Glomerular visceral epithelial cell (primary cell): Measurements from ENCODE around the gene PRG2.
"Not testable (repeated sequence)": the region's sequence is repeated elsewhere in the genome, so short reads cannot be mapped to it uniquely, and the experiment has no call there.

Experiments
- DNase-seq: peaks from one replicate; pipeline ENCODE4 v3.0.0-alpha.2; 2016; ENCODE audit errors: extremely low spot score

The PRG2 gene

GRCh38 chr11:57419146-57419545, 28.7 kb upstream of the PRG2 start:
- no peak for DNase-seq

GRCh38 chr11:57418131-57418530, 27.7 kb upstream of the PRG2 start:
- DNase-seq: no peak

DNA sequence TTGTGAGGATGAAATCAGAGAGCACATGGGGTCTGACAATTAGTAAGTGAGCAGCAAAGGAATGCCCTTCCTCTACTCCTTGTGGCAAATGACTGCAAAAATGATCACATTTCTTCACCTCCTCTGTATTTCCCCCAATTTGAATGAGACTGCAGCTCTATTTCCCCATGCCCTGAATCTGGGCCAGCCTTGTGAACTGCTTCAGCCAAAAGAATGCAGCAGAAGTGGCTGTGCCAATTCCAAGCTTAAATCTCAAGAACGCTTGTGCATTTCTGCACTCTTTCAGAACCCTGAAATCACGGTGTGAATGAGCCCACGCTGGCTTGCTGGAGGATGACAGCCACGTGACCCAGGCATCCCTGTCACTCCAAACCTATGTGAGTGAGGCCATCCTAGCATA, 26.6 kb upstream of the PRG2 start:
- DNase-seq: no peak

GRCh38 chr11:57416436-57416835, 26.0 kb upstream of the PRG2 start:
- DNase-seq: no peak

DNA sequence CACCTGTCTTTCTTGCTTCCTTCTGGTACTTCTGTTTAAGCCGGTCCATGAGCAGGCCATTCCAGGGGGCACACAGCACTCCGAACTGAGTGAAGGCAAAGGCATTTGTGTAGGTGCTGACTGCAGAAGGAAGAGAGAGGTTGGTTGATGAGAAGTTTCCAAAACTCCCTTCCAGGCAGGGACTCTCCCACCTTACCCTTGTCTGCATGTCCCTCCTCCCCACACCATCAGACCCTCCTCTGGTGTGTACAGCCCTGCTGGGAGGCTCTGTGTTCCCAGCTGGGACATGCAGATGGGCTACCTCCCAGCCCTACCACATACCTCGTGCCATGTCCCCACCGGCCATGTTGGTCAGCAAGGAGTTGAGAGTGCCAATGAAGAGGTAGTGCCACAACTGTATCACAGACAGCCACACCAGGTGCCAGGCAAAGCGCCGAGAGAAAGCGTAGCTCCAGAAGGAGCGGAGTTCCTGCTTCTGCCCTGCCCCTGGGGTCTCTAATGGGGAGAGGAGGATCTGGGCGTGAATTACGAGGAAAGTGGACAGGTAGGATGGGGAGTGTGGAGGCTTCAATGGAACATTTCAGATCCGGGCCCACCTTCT, 24.3 kb upstream of the PRG2 start:
- DNase-seq: no peak

DNA sequence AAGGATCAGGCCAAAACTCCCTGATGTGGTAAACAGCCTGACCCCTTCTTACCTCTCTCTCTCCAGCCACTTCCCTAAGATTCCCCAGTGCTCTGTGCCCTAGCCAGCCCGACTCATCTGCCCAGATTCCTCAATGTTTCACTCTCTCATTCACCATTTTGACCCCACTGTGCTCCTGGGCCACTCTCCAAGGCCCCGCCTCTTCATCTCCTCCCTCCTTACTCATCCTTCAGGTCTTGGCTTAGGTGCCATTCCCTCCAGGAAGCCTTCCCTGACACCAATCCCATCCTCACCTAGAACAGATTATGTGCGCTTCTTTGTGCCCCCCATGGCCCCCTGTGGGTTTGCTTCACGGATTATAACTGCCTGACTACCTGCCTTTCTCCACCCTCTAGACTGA, 23.2 kb upstream of the PRG2 start:
- no peak for DNase-seq

- peak; percentile 69 for DNase-seq
These were observed 19.8 kb upstream of the PRG2 start for GRCh38 chr11:57410287-57410686.

DNA sequence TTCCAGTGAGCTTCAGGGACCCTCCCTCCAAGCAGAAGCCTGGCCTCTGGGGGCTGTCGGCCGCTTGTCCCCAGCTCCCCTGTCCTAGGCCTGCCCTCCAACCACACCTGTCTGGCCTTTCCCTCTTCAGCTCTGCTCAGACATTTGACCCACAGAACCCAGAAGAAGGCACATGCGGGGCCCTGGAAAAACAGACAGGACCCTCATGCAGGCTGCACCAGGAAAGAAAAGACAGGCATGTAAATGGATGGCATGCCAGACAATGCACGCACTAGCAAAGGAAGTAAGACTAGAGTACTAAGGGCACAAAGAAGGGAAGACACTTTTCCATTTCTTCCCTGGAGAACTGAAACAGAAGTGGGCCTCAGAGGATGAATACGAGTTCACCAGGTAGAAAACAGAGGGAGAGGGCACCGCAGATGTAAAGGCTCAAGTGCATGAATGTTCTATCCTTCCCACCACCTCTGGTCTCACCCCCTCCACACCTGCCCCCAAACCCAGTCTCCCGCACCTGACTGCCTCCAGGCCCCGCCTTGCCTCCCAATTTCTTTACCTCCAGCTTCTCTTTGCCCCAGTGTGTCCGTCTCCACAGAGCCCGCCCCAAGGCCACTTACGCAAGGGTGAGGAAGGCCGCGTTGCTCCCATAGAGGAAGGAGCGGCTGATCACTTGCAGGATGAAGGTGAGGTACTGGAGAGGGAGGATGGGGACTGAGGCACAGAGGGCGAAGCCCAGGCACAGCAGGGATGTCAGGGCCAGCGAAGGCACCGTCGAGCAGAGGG, 19.1 kb upstream of the PRG2 start:
- no peak for DNase-seq

- DNase-seq: no peak
These were observed 18.3 kb upstream of the PRG2 start for GRCh38 chr11:57408771-57409170.

GRCh38 chr11:57407941-57408475, 17.6 kb upstream of the PRG2 start:
- no peak for DNase-seq

GRCh38 chr11:57407010-57407920, 16.8 kb upstream of the PRG2 start:
- no peak for DNase-seq

DNA sequence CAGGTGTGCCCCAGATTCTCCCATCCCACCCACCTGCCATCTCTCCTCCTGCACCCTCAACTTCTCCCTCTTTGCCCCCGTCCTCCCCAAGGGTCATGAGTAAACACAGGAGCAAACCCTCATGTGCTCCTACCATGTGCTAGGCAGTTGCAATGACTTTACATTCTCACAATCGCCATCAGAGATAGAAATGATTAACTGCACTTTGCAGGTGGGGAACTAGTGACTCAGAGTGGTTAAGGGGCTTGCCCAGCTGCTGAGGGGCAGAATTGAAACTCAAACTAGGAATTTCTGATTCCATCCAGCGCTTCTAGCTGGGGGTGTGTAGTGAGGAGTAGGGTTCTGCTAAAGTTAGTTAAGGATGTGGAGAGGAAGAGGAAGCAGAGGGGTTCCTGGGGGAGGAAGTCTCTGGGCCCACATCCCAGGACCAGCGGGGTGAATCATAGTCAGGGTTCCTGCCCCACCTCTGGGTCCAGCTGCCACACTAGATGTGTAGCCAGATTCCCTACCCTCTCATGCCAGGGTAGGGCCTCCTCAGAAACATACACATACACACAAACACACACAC, 16.0 kb upstream of the PRG2 start:
- DNase-seq: peak; percentile 91

- no peak for DNase-seq
These were observed 14.9 kb upstream of the PRG2 start for GRCh38 chr11:57405271-57405860.

GRCh38 chr11:57403802-57404147, 13.3 kb upstream of the PRG2 start:
- no peak for DNase-seq

DNA sequence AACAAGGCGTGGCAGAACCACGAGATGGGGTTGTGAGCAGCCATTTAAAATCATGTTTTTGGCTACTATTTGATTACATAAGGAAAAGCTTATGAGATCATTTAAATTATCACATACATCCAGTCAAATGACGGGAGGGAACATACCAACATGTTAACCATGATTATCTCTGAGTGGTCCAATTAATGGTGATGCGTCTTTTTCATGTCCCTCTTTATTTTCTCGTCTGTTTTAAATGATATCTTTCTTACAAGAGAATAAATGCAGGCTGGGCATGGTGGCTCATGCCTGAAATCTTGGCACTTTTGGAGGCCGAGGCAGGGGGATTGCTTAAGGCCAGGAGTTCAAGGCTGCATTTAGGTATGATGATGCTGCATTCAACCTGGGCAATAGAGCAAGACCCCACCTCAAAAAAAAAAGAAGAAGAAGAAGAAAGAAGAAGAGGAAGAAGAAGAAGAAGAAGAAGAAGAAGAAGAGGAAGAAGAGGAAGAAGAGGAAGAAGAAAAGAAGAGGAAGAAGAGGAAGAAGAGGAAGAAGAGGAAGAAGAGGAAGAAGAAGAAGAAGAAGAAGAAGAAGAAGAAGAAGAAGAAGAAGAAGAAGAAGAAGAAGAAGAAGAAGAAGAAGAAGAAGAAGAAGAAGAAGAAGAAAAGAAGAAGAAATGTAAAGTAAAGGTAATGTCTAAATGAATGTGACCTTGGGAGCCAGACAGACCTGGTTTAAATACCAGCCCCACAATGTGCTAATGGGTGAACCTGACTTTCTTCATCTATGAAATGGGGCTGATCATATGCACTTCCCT, 12.8 kb upstream of the PRG2 start:
- not testable (repeated sequence) for DNase-seq

GRCh38 chr11:57402188-57403002, 11.9 kb upstream of the PRG2 start:
- DNase-seq: no peak

DNA sequence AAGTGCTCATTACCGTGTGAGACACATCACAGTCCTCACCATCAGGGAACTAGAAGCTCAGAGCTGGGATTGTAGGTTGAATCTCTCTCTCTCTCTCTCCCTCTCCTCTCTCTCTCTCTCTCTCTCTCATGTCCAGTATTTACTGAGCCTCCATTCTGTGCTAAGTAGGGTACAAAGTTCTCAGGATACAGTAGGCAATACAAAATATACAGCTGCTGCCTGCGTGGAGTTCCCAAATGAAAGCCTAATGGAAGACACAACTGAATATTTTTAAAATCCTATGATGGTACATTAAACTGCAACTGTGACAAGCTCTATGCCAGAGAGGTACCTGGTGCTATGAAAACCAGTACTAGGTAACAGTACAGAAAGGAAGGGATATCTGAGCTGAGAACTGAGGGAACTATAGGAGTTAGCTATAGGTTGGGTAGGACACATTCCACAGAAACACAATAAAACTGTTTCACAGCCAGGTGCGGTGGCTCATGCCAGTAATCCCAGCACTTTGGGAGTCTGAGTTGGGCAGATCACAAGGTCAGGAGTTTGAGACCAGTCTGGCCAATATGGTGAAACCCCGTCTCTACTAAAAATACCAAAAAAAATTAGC, 9.6 kb upstream of the PRG2 start:
- no peak for DNase-seq

DNA sequence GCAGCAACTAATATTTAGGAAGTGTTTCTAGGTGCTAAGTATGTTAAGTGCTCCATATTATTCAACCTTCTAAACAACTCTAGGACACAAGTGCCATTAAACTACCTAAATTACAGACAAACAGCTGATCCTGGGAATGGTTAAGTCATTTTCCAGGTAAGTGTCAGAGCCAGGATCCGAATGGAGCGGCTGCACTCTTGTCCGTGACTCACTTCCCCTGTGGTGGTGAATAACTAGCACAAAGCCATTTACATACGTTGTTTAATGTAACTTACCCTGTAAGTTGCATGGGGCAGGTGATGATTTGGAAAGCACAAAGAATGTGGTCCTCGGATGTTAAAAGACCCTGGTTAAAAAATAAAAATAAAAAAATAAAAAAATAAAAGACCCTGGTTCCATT, 8.8 kb upstream of the PRG2 start:
- DNase-seq: no peak

- DNase-seq: no peak
These were observed 7.0 kb upstream of the PRG2 start for GRCh38 chr11:57397394-57397990.
